GM18502 (cell line): ENCODE measurements around the gene LHX3.
A peak's percentile ranks its signal among the peaks of the same experiment; 100 is the strongest.

Source experiments
- ATAC-seq: cut with Tn5 transposase; IDR thresholded peaks from one replicate; pipeline ENCODE4 v1.9.1; 2021; ENCODE audit warnings: mild to moderate bottlenecking; ENCODE audit not compliant: unreplicated experiment, poor library complexity

The LHX3 gene

DNA sequence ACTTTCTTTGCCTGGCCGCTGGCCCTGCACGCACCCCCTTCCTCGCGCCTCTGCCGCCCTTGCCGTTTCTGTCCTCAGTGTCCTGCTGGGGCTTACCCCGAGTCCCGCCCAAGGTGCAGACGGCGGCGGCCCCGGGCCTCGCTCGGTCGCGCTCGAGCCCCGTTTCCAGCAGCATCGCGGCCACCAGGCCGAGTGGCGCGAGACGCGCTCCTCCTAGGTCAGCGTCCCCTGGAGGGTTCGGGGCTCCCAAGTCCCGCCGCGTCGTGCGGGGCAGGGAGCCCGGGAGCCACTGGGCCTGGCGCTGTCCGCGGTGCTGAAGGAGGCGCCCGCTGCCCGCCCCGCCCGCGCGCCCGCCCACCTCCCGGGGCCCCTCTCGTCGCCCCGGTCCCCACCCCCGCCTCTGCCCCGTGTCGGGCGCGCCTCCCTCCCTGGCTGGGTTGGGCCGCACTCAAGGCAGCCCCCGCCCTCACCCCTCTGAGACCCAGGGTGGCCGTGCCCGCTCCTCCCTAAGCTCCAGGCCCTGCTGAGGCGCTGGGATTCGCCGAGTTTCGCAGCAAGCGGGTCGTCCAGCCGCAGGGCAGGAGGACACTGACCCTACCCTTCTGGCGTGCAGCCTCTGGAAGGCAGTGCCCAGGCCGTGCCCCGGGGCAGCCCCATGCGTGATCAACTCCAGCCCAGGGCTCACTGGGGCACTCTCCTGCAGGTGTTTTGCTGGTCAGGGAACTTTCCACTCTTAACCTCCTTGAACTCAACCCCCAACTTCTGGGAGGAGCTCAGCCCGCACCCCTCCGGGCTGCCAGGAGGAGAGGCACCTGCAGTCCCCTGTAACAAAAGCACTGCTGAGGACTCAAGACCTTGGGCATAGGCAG lies at the start of gene LHX3:
Gene LHX3, minus strand, starts transcription at position 291 of the 869 bp plus-strand sequence. Its CDS starts 116 bp downstream, at position 175.
- ATAC-seq: no peak

DNA sequence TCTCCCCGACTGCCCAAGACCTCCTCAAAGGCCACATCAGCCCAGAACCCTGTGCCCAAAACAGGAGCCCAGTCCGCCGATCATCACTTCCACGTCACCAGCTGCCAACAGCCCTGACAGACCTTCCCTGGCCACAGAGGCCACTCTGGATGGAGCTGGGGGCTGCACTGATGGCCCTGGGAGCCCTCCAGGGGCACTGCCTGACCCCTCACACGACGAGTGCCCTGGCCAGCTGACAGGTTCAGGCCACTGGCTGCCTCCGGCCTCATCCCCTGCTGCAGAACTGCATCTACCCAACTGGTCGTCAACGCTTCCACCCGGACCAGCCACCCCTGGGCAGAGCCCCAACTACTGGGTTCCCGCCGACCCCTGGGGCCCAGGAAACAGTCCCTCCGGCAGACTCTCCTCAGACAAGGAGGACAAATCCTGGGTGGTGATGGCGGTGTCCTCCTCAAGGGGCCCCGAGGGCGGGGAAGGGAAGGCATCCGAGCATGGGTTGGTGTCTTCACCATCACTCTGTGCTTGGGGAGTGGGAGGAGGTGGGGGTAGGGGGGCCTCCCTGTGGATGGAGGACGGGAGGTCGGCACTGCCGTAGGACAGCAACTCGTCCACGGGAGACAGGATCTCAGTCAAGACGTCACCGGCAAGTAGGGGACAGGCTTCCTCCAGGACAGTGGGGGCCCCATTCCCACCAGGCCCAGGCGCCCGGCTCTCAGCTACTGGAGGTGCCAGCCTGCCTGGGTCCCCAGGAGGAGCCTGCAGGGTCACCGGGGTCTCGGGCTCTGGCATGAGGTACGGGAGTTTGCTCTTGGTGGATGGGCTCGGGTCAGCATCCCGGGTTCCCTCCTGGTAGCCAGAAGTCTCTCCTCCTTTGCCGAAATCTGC lies 48.6 kb upstream of the LHX3 start:
- no peak for ATAC-seq

DNA sequence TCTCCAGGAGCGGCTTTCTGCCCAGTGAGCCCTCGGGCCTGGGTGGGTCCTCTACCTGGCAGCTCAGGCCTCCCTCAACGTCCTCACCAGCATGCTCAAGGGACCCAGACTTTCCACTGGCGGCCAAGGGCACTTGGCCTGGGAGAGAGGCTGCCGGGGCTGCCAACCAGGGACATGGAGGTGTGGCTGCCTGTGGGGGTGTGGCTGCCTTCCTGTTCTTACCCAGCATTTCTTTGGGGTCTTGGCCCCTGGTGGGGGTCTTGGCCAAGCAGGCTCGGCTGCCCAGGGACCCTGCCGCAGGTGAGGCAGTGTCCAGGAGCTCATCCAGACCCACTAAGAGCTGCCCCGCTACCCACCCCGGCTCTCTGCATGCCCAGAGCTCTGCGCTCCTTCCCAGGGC lies 47.9 kb upstream of the LHX3 start:
- no peak for ATAC-seq

DNA sequence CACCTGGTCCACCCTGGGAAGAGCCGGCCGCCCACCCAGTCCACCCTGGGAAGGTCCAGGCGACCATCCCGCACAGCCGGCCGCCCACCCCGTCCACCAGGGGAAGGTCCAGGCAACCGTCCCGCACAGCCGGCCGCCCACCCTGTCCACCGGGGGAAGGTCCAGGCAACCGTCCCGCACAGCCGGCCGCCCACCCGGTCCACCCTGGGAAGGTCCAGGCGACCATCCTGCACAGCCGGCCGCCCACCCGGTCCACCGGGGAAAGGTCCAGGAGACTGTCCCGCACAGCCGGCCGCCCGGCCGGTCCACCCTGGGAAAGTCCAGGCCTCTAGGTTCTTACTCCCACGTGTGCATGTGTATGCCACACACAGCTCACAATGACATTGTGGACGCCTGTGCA lies 47.4 kb upstream of the LHX3 start:
- ATAC-seq: no peak

DNA sequence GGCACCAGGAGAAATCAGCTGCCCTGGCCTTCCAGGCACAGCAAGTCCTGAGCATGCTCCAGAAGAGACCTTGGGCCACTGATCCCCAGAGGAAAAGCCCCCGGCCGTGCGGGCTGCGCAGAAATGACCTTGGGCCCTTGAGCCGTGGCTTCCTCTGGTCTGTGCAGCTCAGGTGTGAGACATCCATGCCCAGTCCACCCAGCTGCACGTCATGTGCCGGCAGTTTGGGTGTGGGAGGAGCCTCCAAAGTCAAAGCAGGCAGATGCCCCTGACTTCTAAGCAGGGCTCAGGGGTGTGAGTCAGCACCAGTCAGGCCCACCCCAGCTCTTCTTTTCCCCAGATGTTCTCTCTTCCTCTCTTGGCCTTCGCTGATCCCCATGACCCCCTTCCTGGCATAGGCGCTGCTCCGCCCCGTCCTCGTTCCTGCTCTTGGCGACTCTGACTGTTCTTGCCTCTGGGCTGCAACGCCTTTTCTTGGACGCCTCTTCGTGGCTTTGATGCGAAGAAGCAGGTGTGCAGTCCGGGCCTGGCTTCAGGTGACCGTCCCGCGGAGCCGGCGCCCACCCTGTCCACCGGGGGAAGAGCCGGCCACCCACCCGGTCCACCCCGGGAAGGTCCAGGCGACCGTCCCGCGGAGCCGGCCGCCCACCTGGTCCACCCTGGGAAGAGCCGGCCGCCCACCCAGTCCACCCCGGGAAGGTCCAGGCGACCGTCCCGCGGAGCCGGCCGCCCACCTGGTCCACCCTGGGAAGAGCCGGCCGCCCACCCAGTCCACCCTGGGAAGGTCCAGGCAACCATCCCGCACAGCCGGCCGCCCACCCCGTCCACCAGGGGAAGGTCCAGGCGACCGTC lies 46.6 kb upstream of the LHX3 start:
- no peak for ATAC-seq

DNA sequence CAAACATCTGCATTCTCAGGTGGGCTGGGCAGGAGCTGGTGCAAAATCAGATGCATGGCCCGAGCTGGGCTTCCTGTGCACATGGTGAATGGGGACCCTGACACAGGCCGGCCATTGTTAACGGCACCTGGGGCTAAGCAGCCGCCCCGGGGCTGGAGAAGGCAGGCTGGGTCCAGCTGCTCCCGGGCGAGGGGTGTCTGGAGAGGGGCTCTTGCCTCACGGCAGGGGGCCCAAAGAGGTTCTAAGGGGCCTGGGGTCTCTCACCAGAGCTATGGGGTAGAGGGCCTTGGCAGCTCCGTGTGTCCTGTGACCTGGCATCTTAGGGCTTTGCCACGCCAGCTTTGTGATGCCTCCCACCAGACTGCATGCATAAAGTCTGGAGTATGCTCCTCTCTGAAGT lies 45.7 kb upstream of the LHX3 start:
- no peak for ATAC-seq

DNA sequence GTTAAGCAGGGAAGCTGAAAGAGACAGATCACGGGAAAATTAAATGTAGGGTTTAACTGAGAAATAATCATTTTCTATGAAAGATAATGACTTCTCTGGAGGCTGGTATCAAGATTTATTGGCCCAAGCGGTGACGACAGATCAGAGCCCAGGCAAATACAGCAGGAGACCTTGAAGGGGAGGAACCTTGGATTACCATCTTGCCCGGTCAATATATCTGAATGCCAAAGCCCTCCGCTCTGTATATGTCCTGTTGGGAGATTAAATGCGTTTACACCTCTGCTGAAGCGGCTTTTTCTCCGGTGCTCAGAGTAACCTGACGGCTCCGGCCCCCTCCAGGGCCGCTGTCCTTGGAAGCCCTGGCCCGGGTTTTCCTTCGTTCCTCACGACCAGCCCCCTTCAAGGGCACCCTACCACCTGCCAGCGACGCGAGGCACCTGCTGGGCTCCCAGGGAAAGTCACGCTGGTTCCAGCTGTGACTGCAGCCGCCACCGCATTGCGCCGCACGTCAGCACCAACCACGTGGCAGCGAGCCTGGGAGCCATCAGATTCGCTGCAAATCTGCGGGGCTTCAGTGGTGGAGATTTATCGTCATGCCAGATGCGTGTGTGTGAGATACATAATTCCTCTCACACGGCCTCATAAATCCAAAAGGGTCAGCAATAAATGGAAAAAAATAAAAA lies 45.1 kb upstream of the LHX3 start:
- no peak for ATAC-seq

DNA sequence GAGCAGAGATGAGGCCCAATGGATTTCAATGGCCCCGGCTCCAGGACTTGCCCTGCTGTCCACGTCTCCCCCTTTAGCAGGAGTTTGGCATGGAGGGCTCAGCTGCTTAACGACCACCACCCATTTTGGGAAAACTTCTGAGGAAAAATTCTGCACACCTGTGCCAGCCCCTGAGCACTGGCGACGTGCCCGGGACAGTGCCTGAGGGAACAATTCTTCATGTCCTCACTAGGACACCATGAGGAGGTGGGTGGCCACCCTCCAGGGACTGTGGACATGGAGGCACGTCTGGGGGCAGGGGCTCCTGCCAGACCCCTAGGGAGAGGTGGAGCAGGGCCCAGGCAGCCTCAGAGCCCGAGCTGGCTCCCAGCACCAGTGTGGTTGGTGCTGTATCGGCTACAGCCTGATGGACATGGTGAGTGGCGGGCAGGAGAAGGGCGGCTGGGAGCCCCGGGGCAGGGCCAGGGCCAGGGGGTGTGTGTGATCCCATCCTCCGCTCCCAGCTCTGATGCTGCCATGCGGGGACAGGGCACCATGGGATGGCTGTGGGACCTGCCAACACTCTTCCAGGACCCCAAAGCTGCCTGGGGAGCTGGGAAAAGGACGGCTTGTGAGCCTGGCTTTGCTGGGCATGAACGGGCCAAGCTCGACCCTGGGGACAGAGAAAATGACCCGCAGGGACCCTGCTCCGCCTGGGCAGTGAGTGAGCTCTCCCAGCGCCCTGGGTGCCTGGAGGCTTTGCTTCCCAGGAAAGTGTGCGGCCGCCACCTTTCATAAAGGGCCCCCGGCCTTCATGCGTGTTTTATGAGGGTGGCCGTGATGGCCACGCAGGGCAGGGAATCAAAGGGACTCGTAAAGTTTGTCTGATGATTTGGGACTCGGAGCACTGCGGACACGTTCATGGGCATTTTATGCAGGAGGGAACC lies 44.3 kb upstream of the LHX3 start:
- ATAC-seq: no peak

DNA sequence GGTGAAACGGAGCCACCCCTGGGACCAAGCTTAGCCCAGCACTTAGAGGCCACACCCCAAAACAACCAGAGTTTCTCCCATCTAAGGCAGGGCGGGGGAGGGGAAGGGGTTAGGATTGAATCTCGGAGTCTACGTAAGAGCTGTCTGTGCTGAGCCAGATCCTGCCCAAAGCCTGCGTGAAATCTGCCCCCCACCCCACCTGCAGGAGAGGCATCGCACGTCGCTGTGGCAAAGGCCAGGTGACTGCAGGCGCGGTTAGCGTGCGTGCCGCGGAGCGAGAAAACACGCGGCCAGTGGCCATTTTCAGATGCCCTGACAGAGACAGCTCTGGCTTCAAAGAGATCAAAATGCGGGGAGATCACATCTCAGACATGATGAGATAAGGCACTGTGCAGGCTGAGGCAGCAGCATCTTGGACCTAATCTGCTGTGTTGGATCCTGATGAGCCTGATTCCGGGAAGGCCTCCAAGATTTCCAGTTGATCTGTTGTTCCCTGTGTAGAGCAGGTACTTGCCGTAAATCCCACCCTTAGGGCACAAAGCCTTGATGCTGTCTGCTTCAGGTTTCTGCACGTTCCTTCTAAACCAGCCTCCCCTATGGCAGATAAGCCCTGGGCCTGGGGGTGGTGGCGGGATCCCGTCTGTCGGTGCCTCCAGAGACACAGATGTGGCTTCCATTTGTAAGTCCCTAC lies 43.2 kb upstream of the LHX3 start:
- no peak for ATAC-seq

DNA sequence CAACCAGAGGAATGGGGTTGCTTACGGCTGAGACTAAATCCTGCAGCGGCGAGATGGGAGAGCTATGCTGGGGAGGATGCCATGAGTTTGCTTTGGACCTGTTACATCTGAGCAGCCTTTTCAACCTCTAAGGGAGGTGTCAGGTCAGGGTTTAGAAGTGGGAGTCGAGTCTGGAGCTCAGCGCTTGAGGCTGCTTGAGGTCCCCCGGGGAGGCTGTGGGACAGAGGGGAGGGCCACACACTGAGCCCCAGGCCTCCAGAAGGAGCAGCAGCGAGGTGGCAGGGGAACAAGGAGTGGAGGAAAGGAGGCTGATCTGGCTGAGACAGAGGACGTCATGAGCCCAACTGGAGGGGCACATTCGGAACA lies 42.6 kb upstream of the LHX3 start:
- ATAC-seq: no peak

DNA sequence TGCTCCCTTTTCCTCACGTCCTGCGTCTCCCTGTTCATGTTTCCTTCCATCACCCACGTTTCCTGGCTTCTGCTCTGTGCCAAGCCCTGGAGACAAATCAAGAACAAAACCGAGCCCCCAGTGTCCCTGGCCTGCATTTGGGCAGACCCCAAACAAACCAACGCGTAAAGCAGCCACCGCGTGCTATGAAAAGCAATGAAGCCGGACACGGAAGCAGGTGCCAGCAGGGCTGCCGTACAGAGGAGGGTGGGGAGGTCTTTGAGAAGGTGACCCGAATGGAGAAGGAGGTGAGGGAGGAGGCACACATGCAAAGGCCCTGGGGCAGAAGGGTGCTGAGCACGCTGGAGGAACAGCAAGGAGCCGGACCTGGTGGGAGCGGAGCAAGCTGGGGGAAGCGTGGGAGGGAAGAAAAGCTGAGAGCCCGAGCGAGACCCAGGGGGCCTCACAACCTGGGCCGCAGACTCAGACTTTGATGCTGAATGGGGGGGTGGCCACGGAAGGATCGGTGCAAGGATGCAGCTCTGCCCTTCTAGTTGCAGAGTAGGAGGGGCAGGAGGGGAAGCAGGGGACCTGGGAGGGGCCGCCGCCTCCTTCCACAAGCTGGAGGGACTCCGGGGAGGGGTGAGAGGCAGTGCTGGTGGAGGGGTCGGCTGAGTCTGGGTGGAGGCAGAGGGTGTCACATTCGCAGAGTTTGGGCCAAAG lies 42.1 kb upstream of the LHX3 start:
- ATAC-seq: no peak

DNA sequence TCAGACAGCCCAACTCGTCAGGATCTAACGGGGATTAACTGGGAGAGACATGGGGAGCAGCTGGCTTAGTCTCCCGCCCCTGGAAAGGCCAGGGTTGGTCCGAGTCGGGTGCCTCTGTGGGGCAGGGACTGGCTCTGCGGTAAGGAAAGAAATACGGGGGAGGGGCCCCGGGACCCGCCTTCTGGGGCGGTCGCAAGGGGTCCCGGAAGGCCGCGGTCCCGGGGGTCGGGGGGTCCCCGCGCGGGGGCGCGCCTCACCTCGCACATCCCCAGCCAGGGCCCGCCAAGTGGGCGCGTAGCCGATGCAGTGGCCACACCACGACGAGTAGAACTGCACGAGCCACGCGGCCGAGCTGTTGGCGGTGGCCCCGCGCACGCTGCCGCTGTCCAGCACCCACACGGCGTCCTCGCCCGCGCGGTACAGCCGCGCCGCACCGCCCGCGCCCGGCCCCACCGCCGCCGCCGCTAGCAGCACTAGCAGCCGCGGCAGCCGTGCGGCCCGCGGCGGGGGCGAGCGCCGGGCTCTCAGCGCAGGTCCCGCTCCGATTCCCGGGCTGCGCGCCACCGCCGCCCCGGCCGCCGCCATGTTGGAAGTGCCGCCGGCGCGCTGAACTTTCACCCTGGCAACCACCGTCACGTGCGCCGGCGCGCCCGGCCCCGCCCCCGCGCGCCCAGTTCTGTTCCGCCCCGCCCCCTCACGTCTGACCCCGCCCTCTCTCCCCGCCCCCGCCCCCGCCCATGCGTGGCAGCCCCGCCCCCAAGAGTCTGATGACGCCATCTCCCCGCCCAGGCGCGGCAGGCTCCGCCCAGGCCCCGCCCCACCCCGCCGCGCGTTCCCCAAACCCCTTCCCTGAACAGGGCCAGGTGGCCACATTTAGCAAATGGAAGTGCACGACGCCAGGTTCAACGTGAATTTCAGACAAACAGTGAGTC lies 40.6 kb upstream of the LHX3 start, which contains the start of gene QSOX2:
Gene QSOX2, minus strand, starts transcription at position 594 of the 932 bp plus-strand sequence. Its CDS starts 9 bp downstream, at position 585.
- ATAC-seq: peak; percentile 51

DNA sequence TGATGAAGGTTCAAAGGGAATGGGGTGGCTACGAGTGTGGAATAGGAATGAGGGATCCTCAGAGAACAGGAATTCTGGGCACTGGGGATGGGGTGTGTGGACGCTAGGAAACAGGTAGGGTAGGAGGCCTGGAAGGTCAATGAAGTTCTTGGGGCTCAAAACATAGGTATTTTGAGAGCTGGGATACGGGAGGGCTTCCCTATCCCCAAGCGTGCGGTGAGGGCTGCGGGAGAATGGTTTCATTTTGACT lies 40.0 kb upstream of the LHX3 start:
- no peak for ATAC-seq

DNA sequence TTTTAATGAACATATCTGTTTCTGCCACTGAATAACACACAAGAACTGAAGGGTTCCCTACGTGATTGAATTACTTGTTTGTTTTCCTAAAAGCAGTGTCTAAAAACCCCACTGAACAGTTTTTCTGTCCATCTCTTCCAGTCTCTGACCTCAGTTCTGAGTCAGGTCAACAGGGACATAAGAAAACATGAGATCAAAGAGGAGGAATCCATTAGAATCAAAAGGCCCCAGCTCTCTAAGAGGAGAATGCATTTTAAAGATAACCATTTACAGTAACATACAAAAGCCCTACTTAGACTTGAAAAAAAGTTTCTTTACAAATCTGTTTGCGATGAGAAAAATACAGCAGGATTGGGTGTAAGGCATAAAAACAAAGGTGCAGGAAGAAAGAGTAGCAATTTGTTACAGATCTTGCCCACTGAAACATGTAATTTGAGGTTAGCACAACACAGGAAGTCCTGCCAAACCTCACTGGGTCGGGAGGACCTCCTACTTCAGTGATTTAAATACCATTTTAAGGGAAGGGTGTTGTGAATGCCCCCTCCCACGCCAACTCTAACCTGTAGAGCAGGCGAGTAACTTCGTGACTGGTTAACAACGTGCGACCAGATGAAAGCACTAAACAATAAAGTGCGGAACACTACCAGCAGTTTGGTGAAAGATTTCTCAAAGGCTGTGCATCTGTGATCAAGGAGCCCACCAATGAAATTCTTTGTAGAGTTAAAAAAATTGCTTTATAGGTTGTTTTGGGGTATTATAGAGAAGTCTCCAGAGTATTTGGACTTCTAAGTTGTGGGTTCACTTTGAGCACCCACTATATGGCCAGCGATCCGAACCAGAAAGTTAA lies 39.4 kb upstream of the LHX3 start:
- ATAC-seq: no peak

DNA sequence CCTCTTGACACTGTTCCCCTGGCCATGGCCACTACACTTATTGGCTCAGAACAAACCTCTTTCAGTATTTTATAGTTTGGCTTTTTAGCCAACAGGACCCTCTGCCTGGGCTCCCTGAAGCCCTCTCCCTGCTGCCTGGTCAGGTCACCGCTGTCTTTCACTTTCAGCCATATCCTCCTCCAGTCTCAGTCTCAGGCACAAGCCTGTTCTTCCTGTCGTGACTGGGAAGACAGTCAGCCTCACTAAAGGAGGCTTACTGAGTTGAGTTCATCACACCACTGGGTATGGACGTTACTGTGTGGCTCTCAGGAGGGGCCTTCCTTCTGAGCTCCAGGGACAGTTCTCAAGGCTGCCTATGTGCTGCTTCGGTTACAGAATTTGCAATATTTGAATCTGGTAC lies 38.7 kb upstream of the LHX3 start:
- ATAC-seq: no peak

DNA sequence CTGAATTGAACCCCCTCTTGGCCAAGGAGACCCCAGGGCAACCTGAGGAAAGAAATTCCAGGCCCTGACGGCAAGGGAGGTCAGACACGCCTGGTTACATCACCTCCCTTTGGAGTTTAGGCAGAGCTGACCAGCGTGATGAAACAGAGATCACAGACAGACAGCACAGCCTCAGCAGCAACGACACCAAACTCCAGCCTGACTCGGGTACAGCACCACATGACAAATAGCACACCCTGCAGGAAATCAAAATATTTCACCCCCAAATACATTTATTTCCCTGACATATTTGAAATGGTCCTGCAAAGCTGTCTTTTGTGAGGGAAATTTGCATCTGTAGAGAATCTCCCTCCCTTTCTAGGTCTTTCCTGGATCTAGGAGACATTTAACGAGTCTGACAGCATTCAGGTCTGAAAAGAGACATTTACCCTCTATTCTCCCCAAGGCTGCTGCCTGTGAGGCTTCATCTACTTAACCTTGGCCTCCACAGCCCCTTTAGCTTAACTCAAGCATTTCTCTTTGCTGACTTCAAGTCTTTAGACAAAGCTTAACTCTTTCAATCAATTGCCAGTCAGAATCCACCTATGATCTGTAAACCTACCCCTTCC lies 38.1 kb upstream of the LHX3 start:
- no peak for ATAC-seq
